ENCODE measurements around the gene IGF1R. TPM values are rescaled to one million over a fixed set of nuclear protein-coding genes. Genes with fewer than 3 reads are reported as not detected.

The IGF1R gene
- total RNA-seq, 1 experiment from 2014 or later = 71.3 TPM

GRCh38 chr15:98893401-98893800, 245.1 kb downstream of the IGF1R start:
- no peaks in the 10 kb centered on the region for H3K27me3 ChIP-seq (ENCODE audit: insufficient read depth, low read depth)
- POLR2A ChIA-PET (ENCODE audit: unreplicated experiment) = no interaction called here
- H4K20me1 ChIP-seq (ENCODE audit: insufficient read depth) = no peaks in the 10 kb centered on the region
- CTCF ChIA-PET = no interaction called here
- no TSS peak for BruUV-seq (replicated peaks)
- no peaks in the 10 kb centered on the region for H3K9me3 ChIP-seq (ENCODE audit: insufficient read depth, low read depth)
- TF ChIP-seq EZH2 (IDR thresholded peaks at IDR 0.05; ENCODE audit: low read depth) (no peak), CTCF (conservative IDR thresholded peaks at IDR 0.05) (no peak)
- H2AFZ ChIP-seq = no peak overlapping the region
- H3K4me3 ChIP-seq = no peak overlapping the region
- no peaks in the 10 kb centered on the region for H3K9me2 ChIP-seq (ENCODE audit: insufficient read depth)
- H3F3A ChIP-seq (ENCODE audit: insufficient read depth, low read depth) = peaks cover 44% of the 10 kb centered on the region
- H3K36me3 ChIP-seq (ENCODE audit: low read depth) = no peaks in the 10 kb centered on the region
- peaks cover 53% of the 10 kb centered on the region for H3K4me1 ChIP-seq (replicated peaks; ENCODE audit: insufficient read depth)
- no peak for DNase-seq
- no peak overlapping the region for H3K4me2 ChIP-seq
- peaks cover 34% of the 10 kb centered on the region for H3K79me2 ChIP-seq (ENCODE audit: low read depth)
- intact Hi-C loops (cut with micrococcal nuclease; ENCODE audit: unreplicated experiment) = no loop called here
- no peak overlapping the region for H3K27ac ChIP-seq

- intact Hi-C loops (cut with micrococcal nuclease; ENCODE audit: unreplicated experiment) = no loop called here
- Histone ChIP-seq H3K27me3 (ENCODE audit: insufficient read depth, low read depth) (no peaks in the 10 kb centered on the region), H2AFZ (no peak overlapping the region), H3K4me3 (no peak overlapping the region), H3K4me1 (replicated peaks; ENCODE audit: insufficient read depth) (peaks cover 53% of the 10 kb centered on the region), H3K9me2 (ENCODE audit: insufficient read depth) (no peaks in the 10 kb centered on the region), H3K36me3 (ENCODE audit: low read depth) (no peaks in the 10 kb centered on the region), H3F3A (ENCODE audit: insufficient read depth, low read depth) (peaks cover 42% of the 10 kb centered on the region), H3K27ac (no peak overlapping the region), H3K4me2 (no peak overlapping the region), H3K9me3 (ENCODE audit: insufficient read depth, low read depth) (no peaks in the 10 kb centered on the region), H4K20me1 (ENCODE audit: insufficient read depth) (no peaks in the 10 kb centered on the region), H3K79me2 (ENCODE audit: low read depth) (peaks cover 28% of the 10 kb centered on the region)
- TF ChIP-seq CTCF (conservative IDR thresholded peaks at IDR 0.05) = no peak
- no peak for TF ChIP-seq EZH2 (IDR thresholded peaks at IDR 0.05; ENCODE audit: low read depth)
- ChIA-PET CTCF (no interaction called here), POLR2A (ENCODE audit: unreplicated experiment) (interaction anchor here (0.7 kb wide), 1 partner anchor 181 kb away, joined by 5 read pairs; no protein-coding TSS in a partner anchor)
- no peak for DNase-seq
- no TSS peak for BruUV-seq (replicated peaks)
These were observed 246.0 kb downstream of the IGF1R start for GRCh38 chr15:98894312-98894711.

- no peaks in the 10 kb centered on the region for H3K9me2 ChIP-seq (ENCODE audit: insufficient read depth)
- peaks cover 22% of the 10 kb centered on the region; the same call in 1 of the 2 replicates for H3K79me2 ChIP-seq (ENCODE audit: low read depth)
- no peaks in the 10 kb centered on the region for H3K27me3 ChIP-seq (ENCODE audit: insufficient read depth, low read depth)
- peak overlapping the region; percentile 97 for H3K27ac ChIP-seq
- DNase-seq = no peak
- no TSS peak for BruUV-seq (replicated peaks)
- H3K4me3 ChIP-seq = peak overlapping the region; percentile 2; the same call in 1 of the 2 replicates
- CTCF ChIA-PET = interaction anchor here (0.6 to 0.7 kb wide), 2 partner anchors 201 to 485 kb away, joined by 3 to 4 read pairs; no protein-coding TSS in a partner anchor
- H4K20me1 ChIP-seq (ENCODE audit: insufficient read depth) = no peaks in the 10 kb centered on the region
- no peaks in the 10 kb centered on the region for H3K36me3 ChIP-seq (ENCODE audit: low read depth)
- no peak for TF ChIP-seq CTCF (conservative IDR thresholded peaks at IDR 0.05)
- TF ChIP-seq EZH2 (IDR thresholded peaks at IDR 0.05; ENCODE audit: low read depth) = no peak
- peaks cover 41% of the 10 kb centered on the region for H3K4me1 ChIP-seq (replicated peaks; ENCODE audit: insufficient read depth)
- peak overlapping the region; percentile 65 for H3K4me2 ChIP-seq
- no peaks in the 10 kb centered on the region for H3K9me3 ChIP-seq (ENCODE audit: insufficient read depth, low read depth)
- peaks cover 39% of the 10 kb centered on the region for H3F3A ChIP-seq (ENCODE audit: insufficient read depth, low read depth)
- POLR2A ChIA-PET (ENCODE audit: unreplicated experiment) = interaction anchor here (0.6 kb wide), 2 partner anchors 19 to 38 kb away, joined by 3 to 5 read pairs; no protein-coding TSS in a partner anchor
- no peak overlapping the region for H2AFZ ChIP-seq
- intact Hi-C loops (cut with micrococcal nuclease; ENCODE audit: unreplicated experiment) = loop anchor here (2.0 kb wide), 3 partner anchors 95 to 247 kb away; partner anchors contain the start of gene IGF1R
These were observed 247.8 kb downstream of the IGF1R start for GRCh38 chr15:98896002-98896721.
